Peyer's patch (tissue), 4 donors: ENCODE measurements around the gene SCAF1.

ENCODE experiments used
- CTCF ChIP-seq, 6 experiments: fragments of 450-650 bp in 4 of 6; fragments of 200-600 bp in 2 of 6; sonication (generic) in 1 of 6; IDR thresholded peaks; one replicate each; pipeline ENCODE4 v1.5.1; 2017 to 2019; ENCODE audit warnings: antibody characterized with exemption in 6 of 6, mild to moderate bottlenecking in 3 of 6, moderate library complexity in 1 of 6
- POLR2A ChIP-seq, 2 donors: fragments of 450-650 bp; IDR thresholded peaks; one replicate each; pipeline ENCODE4 v1.5.1; 2017; ENCODE audit warnings: antibody characterized with exemption in 2 of 2, mild to moderate bottlenecking in 2 of 2, moderate library complexity in 2 of 2

- no peak for TF ChIP-seq CTCF (IDR thresholded peaks at IDR 0.05)
- TF ChIP-seq POLR2A (IDR thresholded peaks at IDR 0.05): no peak
These were observed 9.4 kb upstream of the SCAF1 start for GRCh38 chr19:49632576-49632975.
